ENCODE measurements around the gene C3.
A peak's percentile ranks its signal among the peaks of the same experiment; 100 is the strongest.
"Not testable (repeated sequence)": the region's sequence is repeated elsewhere in the genome, so short reads cannot be mapped to it uniquely, and the experiment has no call there.

The C3 gene

GRCh38 chr19:6663236-6664201 is 56.9 kb downstream of the C3 start:
- no peak for DNase-seq (ENCODE audit: low spot score)

- DNase-seq (ENCODE audit: low spot score): no peak
Observed at GRCh38 chr19:6662702-6663101, 57.7 kb downstream of the C3 start.

- DNase-seq (ENCODE audit: low spot score): not testable (repeated sequence)
Observed at GRCh38 chr19:6661509-6662244, 58.8 kb downstream of the C3 start.

GRCh38 chr19:6660930-6661329 is 59.5 kb downstream of the C3 start:
- no peak for DNase-seq (ENCODE audit: low spot score)

DNA sequence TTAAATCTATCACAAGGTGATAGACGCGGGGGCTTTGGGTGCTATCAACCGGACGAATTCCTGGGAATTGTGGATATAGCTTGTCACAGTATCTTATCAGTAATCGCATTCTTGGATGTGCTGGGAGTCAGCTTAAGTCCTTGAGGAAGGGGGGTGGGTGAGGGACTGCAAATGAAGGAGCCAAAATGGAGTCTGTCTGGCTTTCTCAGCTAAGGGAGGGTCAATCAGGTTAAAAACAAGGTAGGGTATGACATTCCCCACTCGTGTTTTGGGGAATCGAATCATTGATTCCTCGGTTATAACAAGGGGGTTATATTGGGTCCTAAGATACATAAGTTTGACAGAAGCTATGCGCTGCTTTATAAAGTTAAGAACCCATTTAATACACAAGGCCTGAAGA is 64.1 kb downstream of the C3 start:
- not testable (repeated sequence) for DNase-seq (ENCODE audit: low spot score)

GRCh38 chr19:6654347-6655310 is 65.8 kb downstream of the C3 start:
- no peak for DNase-seq (ENCODE audit: low spot score)

DNA sequence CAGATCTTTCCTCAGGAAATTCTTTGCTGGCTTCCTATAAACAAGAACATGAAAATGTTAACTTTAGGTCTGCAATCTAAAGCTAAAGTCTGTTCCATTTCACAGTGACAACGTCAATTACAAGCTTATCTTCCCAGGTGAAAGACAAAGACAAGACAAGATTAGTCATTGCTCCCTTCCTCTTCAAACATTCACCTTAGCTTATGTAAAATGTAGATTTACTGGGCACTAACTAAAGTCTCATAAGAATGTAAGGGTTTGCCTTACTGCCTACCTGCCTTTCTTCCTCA is 67.7 kb downstream of the C3 start:
- DNase-seq (ENCODE audit: low spot score): no peak

DNA sequence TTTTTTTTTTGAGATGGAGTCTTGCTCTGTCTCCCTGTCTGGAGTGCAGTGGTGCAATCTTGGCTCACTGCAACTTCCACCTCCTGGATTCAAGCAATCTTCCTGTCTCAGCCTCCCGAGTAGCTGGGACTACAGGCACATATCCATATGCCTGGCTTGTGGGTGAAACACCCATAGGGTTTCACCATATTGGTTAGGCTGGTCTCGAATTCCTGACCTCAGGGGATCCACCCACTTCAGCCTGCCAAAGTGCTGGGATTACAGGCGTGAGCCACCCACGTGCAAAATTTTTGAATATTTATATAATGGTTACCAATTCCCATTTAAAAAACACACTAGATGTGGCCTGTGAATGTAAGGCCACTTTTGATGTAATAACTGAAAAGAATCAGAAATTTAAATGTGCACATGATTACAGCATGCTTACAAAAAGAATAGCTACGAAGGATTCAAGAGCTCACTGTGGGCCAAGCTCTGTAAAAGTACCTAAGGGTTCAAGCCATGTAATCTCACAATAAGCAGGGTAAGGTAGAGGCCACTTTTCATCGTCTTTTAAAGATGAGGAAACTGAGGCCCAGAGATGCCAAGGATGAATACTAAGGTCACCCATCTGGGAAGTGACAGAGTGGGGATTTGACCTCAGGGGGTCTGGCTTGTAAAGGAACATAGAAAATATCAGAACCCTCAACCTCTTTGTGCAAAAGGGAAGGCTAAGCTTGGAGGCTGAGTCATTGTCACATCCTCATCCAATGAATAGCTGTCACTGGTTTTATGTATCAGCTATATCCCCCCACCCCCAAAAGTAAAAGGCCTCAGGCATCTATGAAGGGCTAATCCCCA is 68.3 kb downstream of the C3 start:
- DNase-seq (ENCODE audit: low spot score): no peak

- no peak for DNase-seq (ENCODE audit: low spot score)
Observed at GRCh38 chr19:6649185-6649584, 71.3 kb downstream of the C3 start.

- no peak for DNase-seq (ENCODE audit: low spot score)
Observed at GRCh38 chr19:6648141-6648715, 72.2 kb downstream of the C3 start.

DNA sequence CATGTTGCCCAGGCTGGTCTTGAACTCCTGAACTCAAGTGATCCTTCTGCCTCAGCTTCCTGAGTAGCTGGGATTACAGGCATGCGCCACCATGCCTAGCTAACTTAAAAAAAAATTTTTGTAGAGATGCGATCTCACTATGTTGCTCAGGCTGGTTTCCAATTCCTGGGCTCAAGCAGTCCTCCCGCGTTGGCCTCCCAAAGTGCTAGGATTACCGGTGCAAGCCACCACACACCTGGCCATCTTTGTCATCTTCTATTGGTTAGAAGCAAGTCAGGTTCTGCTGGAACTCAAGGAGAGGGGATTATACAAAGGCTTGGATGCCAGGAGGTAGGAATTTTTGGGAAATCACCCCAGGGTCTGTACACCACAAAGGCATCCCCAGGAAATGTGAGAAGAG is 75.7 kb downstream of the C3 start:
- no peak for DNase-seq (ENCODE audit: low spot score)

GRCh38 chr19:6640333-6640732 is 80.1 kb downstream of the C3 start:
- DNase-seq (ENCODE audit: low spot score): not testable (repeated sequence)

DNA sequence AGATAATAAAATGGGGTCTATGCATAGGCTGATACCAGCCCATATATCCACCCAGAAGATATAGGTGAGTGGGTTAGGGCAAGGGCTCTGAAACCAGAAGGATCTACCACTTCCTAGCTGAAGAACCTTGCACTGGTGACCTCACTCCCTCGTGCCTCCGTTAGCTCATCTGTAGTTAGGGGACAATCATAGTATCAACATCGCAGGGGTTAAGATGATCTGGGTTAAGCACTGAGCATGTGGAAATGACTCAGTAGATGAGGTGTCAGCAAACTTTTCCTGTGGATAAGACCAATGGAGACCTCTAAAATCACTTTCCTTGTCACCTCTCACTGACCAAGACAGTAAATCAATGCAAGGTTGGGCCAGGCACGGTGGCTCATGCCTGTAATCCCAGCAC is 81.0 kb downstream of the C3 start:
- no peak for DNase-seq (ENCODE audit: low spot score)

DNA sequence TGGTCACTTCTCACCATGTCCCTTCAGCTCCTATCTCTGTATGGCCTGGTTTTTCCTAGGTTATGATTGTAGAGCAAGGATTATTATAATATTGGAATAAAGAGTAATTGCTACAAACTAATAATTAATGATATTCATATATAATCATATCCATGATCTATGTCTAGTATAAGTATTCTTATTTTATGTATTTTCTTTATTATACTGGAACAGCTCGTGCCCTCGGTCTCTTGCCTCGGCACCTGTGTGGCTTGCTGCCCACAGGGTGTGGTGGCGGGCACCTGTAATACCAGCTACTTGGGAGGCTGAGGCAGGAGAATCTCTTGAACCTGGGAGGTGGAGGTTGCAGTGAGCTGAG is 87.0 kb downstream of the C3 start:
- DNase-seq (ENCODE audit: low spot score): not testable (repeated sequence)

GRCh38 chr19:6632747-6633455 is 87.5 kb downstream of the C3 start:
- DNase-seq (ENCODE audit: low spot score): peak; percentile 57

- DNase-seq (ENCODE audit: low spot score): peak; percentile 74
Observed at GRCh38 chr19:6632002-6632621, 88.3 kb downstream of the C3 start.
